Measurements from ENCODE around the gene CCL21. TPM values are rescaled to one million over a fixed set of nuclear protein-coding genes. Genes with fewer than 3 reads are reported as not detected.
"Not testable (repeated sequence)": the region's sequence is repeated elsewhere in the genome, so short reads cannot be mapped to it uniquely, and the experiment has no call there.

The CCL21 gene, protein sequence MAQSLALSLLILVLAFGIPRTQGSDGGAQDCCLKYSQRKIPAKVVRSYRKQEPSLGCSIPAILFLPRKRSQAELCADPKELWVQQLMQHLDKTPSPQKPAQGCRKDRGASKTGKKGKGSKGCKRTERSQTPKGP
- total RNA-seq (2021; ENCODE audit: unreplicated experiment) (not detected), Bru-seq, nascent RNA (not detected), BruChase-seq, experiment 1, labeled RNA remaining after a 2-hour chase (percentile 16 among the genes with signal in this experiment), BruChase-seq, experiment 2, labeled RNA remaining after a 6-hour chase (not detected)
- polyA plus RNA-seq (2012; ENCODE audit: insufficient read length) = not detected
- long read RNA-seq = 0 reads

GRCh38 chr9:34710023-34710422, at the start of gene CCL21:
CCL21 (minus strand) TSS chr9:34710136; CDS start chr9:34710066, 70 bp downstream.
- Histone ChIP-seq H3K4me1 (ENCODE audit: control insufficient read depth, insufficient read depth, low read length) (no peaks in the 10 kb centered on the region), H3K36me3 (ENCODE audit: control insufficient read depth, insufficient read depth, low read length) (no peaks in the 10 kb centered on the region), H3K4me3 (ENCODE audit: low read depth in 2 of 2, low read length in 2 of 2) (no peak within 1 kb of the TSS), H3K9me3 (ENCODE audit: control insufficient read depth, insufficient read depth, low read depth, low read length) (no peaks in the 10 kb centered on the region), H3K27me3 (ENCODE audit: control insufficient read depth, insufficient read depth, low read length) (no peaks in the 10 kb centered on the region; the same call in 1 of the 2 replicates), H3K27ac (ENCODE audit: low read length) (no peak within 1 kb of the TSS)
- DNase-seq (ENCODE audit: low read depth, low spot score) (no peak), ATAC-seq (peak; percentile 49; the same call in 1 of the 2 replicates)
- in situ Hi-C loops (cut with HindIII; ENCODE audit: low pct_unique_long_range_greater_than_20kb, low sequenced_read_pairs) = no loop called here
- CTCF ChIA-PET = no interaction called here
- intact Hi-C loops (cut with micrococcal nuclease; ENCODE audit: unreplicated experiment) = no loop called here
- POLR2A ChIA-PET = no interaction called here
- BruUV-seq (replicated peaks) = no TSS peak
- no peak for TF ChIP-seq POLR2AphosphoS5 (IDR thresholded peaks at IDR 0.05; ENCODE audit: low read depth, low read length)
- TF ChIP-seq, protein P1, sequence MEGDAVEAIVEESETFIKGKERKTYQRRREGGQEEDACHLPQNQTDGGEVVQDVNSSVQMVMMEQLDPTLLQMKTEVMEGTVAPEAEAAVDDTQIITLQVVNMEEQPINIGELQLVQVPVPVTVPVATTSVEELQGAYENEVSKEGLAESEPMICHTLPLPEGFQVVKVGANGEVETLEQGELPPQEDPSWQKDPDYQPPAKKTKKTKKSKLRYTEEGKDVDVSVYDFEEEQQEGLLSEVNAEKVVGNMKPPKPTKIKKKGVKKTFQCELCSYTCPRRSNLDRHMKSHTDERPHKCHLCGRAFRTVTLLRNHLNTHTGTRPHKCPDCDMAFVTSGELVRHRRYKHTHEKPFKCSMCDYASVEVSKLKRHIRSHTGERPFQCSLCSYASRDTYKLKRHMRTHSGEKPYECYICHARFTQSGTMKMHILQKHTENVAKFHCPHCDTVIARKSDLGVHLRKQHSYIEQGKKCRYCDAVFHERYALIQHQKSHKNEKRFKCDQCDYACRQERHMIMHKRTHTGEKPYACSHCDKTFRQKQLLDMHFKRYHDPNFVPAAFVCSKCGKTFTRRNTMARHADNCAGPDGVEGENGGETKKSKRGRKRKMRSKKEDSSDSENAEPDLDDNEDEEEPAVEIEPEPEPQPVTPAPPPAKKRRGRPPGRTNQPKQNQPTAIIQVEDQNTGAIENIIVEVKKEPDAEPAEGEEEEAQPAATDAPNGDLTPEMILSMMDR (IDR thresholded peaks at IDR 0.05) = no peak
- TF ChIP-seq SIN3A (IDR thresholded peaks at IDR 0.05; ENCODE audit: borderline replicate concordance, insufficient read depth, low read depth, low read length) = no peak

- intact Hi-C loops (cut with micrococcal nuclease; ENCODE audit: unreplicated experiment) = loop anchor here (2.0 to 5.0 kb wide), 2 partner anchors 109 to 228 kb away; partner anchors contain the start of gene DNAJB5
- TF ChIP-seq, protein P1 (IDR thresholded peaks at IDR 0.05) = no peak
- TF ChIP-seq SIN3A (IDR thresholded peaks at IDR 0.05; ENCODE audit: borderline replicate concordance, insufficient read depth, low read depth, low read length) (no peak), TCF7L2 (IDR thresholded peaks at IDR 0.05; ENCODE audit: low read depth, low read length) (no peak), POLR2AphosphoS5 (IDR thresholded peaks at IDR 0.05; ENCODE audit: low read depth, low read length) (no peak)
- TF ChIP-seq, protein P2, sequence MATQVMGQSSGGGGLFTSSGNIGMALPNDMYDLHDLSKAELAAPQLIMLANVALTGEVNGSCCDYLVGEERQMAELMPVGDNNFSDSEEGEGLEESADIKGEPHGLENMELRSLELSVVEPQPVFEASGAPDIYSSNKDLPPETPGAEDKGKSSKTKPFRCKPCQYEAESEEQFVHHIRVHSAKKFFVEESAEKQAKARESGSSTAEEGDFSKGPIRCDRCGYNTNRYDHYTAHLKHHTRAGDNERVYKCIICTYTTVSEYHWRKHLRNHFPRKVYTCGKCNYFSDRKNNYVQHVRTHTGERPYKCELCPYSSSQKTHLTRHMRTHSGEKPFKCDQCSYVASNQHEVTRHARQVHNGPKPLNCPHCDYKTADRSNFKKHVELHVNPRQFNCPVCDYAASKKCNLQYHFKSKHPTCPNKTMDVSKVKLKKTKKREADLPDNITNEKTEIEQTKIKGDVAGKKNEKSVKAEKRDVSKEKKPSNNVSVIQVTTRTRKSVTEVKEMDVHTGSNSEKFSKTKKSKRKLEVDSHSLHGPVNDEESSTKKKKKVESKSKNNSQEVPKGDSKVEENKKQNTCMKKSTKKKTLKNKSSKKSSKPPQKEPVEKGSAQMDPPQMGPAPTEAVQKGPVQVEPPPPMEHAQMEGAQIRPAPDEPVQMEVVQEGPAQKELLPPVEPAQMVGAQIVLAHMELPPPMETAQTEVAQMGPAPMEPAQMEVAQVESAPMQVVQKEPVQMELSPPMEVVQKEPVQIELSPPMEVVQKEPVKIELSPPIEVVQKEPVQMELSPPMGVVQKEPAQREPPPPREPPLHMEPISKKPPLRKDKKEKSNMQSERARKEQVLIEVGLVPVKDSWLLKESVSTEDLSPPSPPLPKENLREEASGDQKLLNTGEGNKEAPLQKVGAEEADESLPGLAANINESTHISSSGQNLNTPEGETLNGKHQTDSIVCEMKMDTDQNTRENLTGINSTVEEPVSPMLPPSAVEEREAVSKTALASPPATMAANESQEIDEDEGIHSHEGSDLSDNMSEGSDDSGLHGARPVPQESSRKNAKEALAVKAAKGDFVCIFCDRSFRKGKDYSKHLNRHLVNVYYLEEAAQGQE (IDR thresholded peaks at IDR 0.05; ENCODE audit: insufficient read depth in 1 of 2, low read depth in 2 of 2, low read length in 1 of 2) = no peak
- no peaks in the 10 kb centered on the region for H3K4me1 ChIP-seq (ENCODE audit: control insufficient read depth, insufficient read depth, low read length)
- no peak for ATAC-seq
- POLR2A ChIA-PET = no interaction called here
- H3K36me3 ChIP-seq (ENCODE audit: control insufficient read depth, insufficient read depth, low read length) = no peaks in the 10 kb centered on the region
- H3K27me3 ChIP-seq (ENCODE audit: control insufficient read depth, insufficient read depth, low read length) = no peaks in the 10 kb centered on the region
- CTCF ChIA-PET = interaction anchor here (0.5 to 2.8 kb wide), 11 partner anchors 29 to 225 kb away, joined by 3 to 17 read pairs (median 5); no protein-coding TSS in a partner anchor
- no peak for DNase-seq (ENCODE audit: low read depth, low spot score)
- in situ Hi-C loops (cut with HindIII; ENCODE audit: low pct_unique_long_range_greater_than_20kb, low sequenced_read_pairs) = no loop called here
- H3K27ac ChIP-seq (ENCODE audit: low read length) = no peak overlapping the region
- no peak overlapping the region for H3K4me3 ChIP-seq (ENCODE audit: low read depth in 2 of 2, low read length in 2 of 2)
- no TSS peak for BruUV-seq (replicated peaks)
- no peaks in the 10 kb centered on the region for H3K9me3 ChIP-seq (ENCODE audit: control insufficient read depth, insufficient read depth, low read depth, low read length)
These were observed 49.6 kb upstream of the CCL21 start for GRCh38 chr9:34759432-34760134.

DNA sequence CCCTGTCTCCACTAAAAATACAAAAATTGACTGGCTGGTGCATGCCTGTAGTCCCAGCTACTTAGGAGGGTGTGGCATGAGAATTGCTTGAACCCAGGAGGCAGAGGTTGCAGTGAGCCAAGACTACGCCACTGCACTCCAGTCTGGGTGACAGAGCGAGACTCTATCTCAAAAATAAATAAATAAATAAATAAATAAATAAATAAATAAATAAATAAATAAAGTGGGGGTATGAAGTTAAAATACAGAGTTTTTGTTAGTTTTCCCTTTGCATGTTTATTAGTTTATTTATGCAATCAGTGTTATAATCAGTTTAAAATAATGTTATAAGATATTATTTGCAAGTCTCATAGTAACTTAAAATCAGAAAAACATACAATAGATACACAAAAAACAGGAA, 40.4 kb upstream of the CCL21 start:
- CTCF ChIA-PET; intact Hi-C loops (cut with micrococcal nuclease; ENCODE audit: unreplicated experiment); BruUV-seq (replicated peaks): not testable (repeated sequence)

More for the DNA sequence above, 40.4 kb upstream of the CCL21 start:
- H3K4me3 ChIP-seq (ENCODE audit: low read depth in 2 of 2, low read length in 2 of 2); H3K9me3 ChIP-seq (ENCODE audit: control insufficient read depth, insufficient read depth, low read depth, low read length); DNase-seq (ENCODE audit: low read depth, low spot score); H3K27me3 ChIP-seq (ENCODE audit: control insufficient read depth, insufficient read depth, low read length); ATAC-seq; in situ Hi-C loops (cut with HindIII; ENCODE audit: low pct_unique_long_range_greater_than_20kb, low sequenced_read_pairs); H3K4me1 ChIP-seq (ENCODE audit: control insufficient read depth, insufficient read depth, low read length); H3K36me3 ChIP-seq (ENCODE audit: control insufficient read depth, insufficient read depth, low read length); H3K27ac ChIP-seq (ENCODE audit: low read length): not testable (repeated sequence)
- POLR2A ChIA-PET = interaction anchor here (0.6 kb wide), 2 partner anchors 298 to 1738 kb away, joined by 7 to 11 read pairs; no protein-coding TSS in a partner anchor
